ENCODE measurements around the gene C2orf42. TPM values are rescaled to one million over a fixed set of nuclear protein-coding genes. Genes with fewer than 3 reads are reported as not detected.
A peak's percentile ranks its signal among the peaks of the same experiment; 100 is the strongest.

The C2orf42 gene
- total and polyA plus RNA-seq, 2 of the 4 experiments (the other 2 are of a cell fraction) = 7.5 to 31.5 TPM

GRCh38 chr2:70144443-70145143 lies 46.2 kb downstream of the C2orf42 start:
- Histone ChIP-seq H4K91ac (ENCODE audit: insufficient read depth, low read depth, low read length) (no peak overlapping the region), H3K36me3 (ENCODE audit: control insufficient read depth, insufficient read depth, low read length) (no peaks in the 10 kb centered on the region), H3K18ac (ENCODE audit: low read depth, low read length) (no peak overlapping the region), H3K27me3 (ENCODE audit: control insufficient read depth, insufficient read depth, low read length) (no peaks in the 10 kb centered on the region), H2AK5ac (ENCODE audit: low read depth, low read length) (no peak overlapping the region), H3K4ac (ENCODE audit: low read depth, low read length) (no peak overlapping the region), H3K23ac (ENCODE audit: low read depth, low read length) (no peak overlapping the region), H3K14ac (replicated peaks; ENCODE audit: low read depth, low read length) (no peak overlapping the region), H3K4me2 (ENCODE audit: low read depth, low read length) (no peak overlapping the region), H2AK9ac (replicated peaks; ENCODE audit: low read depth, low read length, poor library complexity) (no peak overlapping the region), H3K9me3 (ENCODE audit: control insufficient read depth, insufficient read depth, low read length) (no peaks in the 10 kb centered on the region), H3K9me1 (ENCODE audit: insufficient read depth, low read length) (peaks cover 13% of the 10 kb centered on the region), H4K5ac (ENCODE audit: low read depth, low read length) (no peak overlapping the region), H3K79me1 (ENCODE audit: low read depth in 1 of 2, low read length in 2 of 2) (peaks cover 10 to 15% of the 10 kb centered on the region in 2 experiments; a peak in 3 of 4 replicates), H4K8ac (ENCODE audit: low read depth in 2 of 2, low read length in 2 of 2) (peak overlapping the region in 1 of 2 experiments; percentile 27; a peak in 1 of 4 replicates), H3K4me1 (ENCODE audit: control insufficient read depth, insufficient read depth, low read length) (peaks cover 12% of the 10 kb centered on the region), H2BK15ac (ENCODE audit: low read depth, low read length) (no peak overlapping the region), H3K27ac (ENCODE audit: insufficient read depth, low read length) (no peak overlapping the region), H3K4me3 (ENCODE audit: insufficient read depth, low read depth, low read length) (no peak overlapping the region), H3K56ac (ENCODE audit: extremely low read depth, insufficient read depth, low read length) (no peak overlapping the region), H2BK20ac (ENCODE audit: low read depth, low read length) (no peak overlapping the region), H3K9ac (ENCODE audit: low read depth, low read length) (no peak overlapping the region), H2BK120ac (ENCODE audit: low read depth, low read length) (no peak overlapping the region), H2BK5ac (ENCODE audit: low read depth, low read length, poor library complexity, severe bottlenecking) (no peak overlapping the region), H2AFZ (replicated peaks; ENCODE audit: low read length, poor library complexity) (no peak overlapping the region), H4K20me1 (ENCODE audit: insufficient read depth, low read length) (no peaks in the 10 kb centered on the region)
- ATAC-seq (ENCODE audit: low read depth) (no peak), DNase-seq (no peak)
- WGBS, 2 experiments (ENCODE audit: extremely low coverage in 2 of 2, insufficient read length in 1 of 2) = no CpG with 5 or more reads among the region's 21 CpGs
- ChIA-PET CTCF (no interaction called here), POLR2A (ENCODE audit: unreplicated experiment) (interaction anchor here (0.6 kb wide), 2 partner anchors 19 to 58 kb away, joined by 3 to 4 read pairs; no protein-coding TSS in a partner anchor)
- intact Hi-C loops (cut with micrococcal nuclease) (loop anchor here (5.0 kb wide), 2 partner anchors 212 to 422 kb away; no protein-coding TSS in a partner anchor), in situ Hi-C loops (cut with MboI; ENCODE audit: low sequenced_read_pairs) (loop anchor here (5.0 kb wide), 1 partner anchor 227 kb away; the partner anchor contains the start of gene MXD1), dilution Hi-C loops (cut with HindIII; ENCODE audit: low sequenced_read_pairs, unreplicated experiment) (no loop called here)
- TF ChIP-seq MXI1 (IDR thresholded peaks at IDR 0.05; ENCODE audit: borderline replicate concordance, low read depth, low read length) (no peak), RAD21 (IDR thresholded peaks at IDR 0.05; ENCODE audit: low read length) (no peak), SMC3 (IDR thresholded peaks at IDR 0.05; ENCODE audit: low read depth, low read length) (no peak), USF2 (IDR thresholded peaks at IDR 0.05; ENCODE audit: low read depth, low read length) (no peak), NFE2L2 (IDR thresholded peaks at IDR 0.05; ENCODE audit: low read depth, low read length) (no peak), MAFK (IDR thresholded peaks at IDR 0.05; ENCODE audit: low read depth, low read length) (no peak), RCOR1 (IDR thresholded peaks at IDR 0.05; ENCODE audit: insufficient replicate concordance, low read length) (no peak), ELK1 (IDR thresholded peaks at IDR 0.05; ENCODE audit: borderline replicate concordance, low read depth, low read length) (no peak), RFX5 (IDR thresholded peaks at IDR 0.05; ENCODE audit: low read depth, low read length) (no peak)
- no TSS peak for BruUV-seq (replicated peaks)
